ENCODE data around the gene GALNT11.
"Not testable (repeated sequence)": the region's sequence is repeated elsewhere in the genome, so short reads cannot be mapped to it uniquely, and the experiment has no call there.

Gene GALNT11

DNA sequence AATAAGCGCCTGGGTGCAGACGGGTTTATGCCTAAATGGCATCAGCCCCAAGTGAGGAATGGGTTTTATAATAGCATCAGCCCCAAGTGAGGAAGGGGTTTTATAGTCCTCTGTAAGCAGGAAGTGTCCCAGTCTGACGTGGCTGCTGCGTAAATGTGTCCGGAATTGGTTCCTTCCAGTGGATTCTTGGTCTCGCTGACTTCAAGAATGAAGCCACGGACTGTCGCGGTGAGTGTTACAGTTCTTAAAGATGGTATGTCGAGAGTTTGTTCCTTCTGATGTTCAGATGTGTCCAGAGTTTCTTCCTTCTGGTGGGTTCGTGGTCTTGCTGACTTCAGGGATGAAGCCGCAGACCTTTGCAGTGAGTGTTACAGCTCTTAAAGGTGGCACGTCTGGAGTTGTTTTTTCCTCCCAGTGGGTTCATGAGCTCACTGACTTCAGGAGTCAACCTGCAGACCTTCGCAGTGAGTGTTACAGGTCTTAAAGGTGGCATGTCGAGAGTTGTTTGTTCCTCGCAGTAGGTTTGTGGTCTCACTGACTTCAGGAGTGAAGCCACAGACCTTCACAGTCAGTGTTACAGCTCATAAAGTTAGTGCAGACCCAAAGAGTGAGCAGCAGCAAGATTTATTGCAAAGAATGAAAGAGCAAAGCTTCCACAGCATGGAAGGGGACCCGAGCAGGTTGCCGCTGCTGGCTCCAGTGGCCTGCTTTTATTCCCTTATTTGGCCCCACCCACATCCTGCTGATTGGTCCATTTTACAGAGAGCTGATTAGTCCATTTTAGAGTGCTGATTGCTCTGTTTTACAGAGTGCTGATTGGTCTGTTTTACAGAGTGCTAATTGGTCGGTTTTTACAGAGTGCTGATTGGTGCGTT, 2.3 kb downstream of the GALNT11 start:
- in situ Hi-C loops (cut with MboI; ENCODE audit: low sequenced_read_pairs), result not testable (repeated sequence)

DNA sequence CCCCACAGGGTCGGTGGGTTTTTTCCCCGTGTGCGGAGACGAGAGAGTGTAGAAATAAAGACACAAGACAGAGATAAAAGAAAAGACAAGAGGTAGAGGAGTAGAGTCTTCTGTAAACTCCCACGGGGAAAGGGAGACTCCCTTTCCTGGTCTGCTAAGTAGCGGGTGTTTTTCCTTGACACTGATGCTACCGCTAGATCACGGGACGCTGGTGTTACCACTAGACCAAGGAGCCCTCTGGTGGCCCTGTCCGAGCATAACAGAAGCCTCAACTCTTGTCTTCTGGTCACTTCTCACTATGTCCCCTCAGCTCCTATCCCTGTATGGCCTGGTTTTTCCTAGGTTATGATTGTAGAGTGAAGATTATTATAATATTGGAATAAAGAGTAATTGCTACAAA, 4.6 kb downstream of the GALNT11 start:
- in situ Hi-C loops (cut with MboI; ENCODE audit: low sequenced_read_pairs), result not testable (repeated sequence)

DNA sequence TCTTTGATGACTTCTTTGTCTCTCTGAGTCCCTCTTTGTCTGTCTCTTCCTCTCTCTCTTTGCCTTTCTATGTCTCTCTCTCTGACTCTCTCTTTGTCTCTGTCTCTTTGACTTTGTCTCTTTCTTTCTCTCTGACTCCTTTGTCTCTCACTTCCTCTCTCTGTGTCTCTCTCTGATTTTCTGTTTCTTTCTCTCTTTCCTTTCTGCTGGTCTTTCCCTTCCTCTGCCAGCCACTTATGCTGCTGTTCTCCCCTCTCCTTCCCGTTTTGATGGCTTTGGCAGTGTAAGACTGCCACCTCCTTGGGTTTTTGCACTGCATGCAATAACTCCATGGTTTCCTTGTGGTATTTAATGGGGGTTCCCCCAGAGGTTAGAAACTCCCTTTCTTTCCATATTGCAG, 5.2 kb downstream of the GALNT11 start:
- in situ Hi-C loops (cut with MboI; ENCODE audit: low sequenced_read_pairs), result not testable (repeated sequence)

DNA sequence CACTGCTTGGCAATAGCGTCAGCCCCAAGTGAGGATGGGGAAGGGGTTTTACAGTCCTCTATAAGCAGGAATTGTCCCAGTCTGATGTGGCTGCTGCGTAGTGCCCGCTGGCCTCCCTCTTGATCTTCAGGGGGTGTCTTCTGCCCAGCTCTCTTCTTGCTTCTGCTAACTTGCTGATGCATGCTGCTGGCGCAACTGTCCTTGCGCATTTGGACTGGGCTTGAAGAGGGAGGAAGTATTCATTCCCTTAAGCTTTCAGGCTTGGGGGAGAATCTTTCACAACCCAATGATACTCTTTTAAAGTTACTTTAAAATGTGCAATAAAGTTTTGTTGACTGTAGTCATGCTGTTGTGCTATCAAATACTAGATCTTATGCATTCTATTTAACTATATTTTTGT, 10.3 kb downstream of the GALNT11 start:
- in situ Hi-C loops (cut with MboI; ENCODE audit: low sequenced_read_pairs), result no loop called here

DNA sequence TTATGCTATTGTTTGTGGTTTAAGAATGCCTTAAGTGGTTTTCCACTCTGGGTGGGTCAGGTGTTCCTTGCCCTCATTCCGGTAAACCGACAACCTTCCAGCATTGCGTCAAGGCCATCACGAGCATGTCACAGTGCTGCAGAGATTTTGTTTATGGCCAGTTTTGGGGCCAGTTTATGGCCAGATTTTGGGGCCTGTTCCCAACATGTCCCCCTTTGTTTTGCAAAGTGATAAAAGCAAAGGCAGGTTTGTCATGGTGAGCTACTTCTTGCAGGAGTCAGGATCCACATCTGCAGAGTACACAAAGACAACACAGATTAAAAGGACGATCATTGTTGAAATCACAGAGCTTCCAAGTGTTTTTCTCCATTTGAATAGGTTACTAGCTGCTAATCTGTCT, 12.9 kb downstream of the GALNT11 start:
- in situ Hi-C loops (cut with MboI; ENCODE audit: low sequenced_read_pairs), result not testable (repeated sequence)

DNA sequence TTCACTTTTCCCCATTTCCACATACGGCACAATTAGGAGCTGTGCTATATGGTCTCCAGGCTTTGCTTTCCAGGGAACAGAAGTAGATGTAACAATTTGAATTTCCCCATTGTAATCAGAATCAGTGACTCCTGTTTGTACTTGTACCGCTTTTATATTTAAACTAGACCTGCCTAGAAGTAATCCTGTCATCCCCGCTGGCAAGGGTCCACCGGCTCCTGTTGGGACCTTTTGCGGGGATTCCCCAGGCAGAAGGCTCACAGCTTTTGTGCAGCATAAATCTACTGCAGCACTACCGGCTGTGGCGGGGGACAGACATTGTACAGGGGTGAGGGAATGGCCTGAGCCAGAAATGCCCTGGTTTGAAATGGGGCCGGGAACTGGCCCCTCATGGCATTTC, 17.6 kb downstream of the GALNT11 start:
- in situ Hi-C loops (cut with MboI; ENCODE audit: low sequenced_read_pairs), result not testable (repeated sequence)

DNA sequence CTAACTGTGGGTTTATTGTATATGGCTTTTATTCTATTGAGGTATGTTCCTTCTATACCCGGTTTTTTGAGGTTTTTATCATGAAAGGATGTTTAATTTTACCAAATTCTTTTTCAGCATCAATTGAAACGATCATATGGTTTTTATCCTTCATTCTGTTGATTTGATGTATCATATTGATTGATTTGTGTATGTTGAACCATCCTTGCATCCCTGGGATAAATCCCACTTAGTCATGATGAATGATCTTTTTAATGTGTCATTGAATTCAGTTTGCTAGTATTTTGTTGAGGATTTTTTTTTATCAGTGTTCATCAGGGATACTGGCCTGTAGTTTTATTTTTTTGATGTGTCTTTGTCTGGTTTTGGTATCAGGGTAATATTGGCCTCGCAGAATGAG, 19.4 kb downstream of the GALNT11 start:
- in situ Hi-C loops (cut with MboI; ENCODE audit: low sequenced_read_pairs), result not testable (repeated sequence)

DNA sequence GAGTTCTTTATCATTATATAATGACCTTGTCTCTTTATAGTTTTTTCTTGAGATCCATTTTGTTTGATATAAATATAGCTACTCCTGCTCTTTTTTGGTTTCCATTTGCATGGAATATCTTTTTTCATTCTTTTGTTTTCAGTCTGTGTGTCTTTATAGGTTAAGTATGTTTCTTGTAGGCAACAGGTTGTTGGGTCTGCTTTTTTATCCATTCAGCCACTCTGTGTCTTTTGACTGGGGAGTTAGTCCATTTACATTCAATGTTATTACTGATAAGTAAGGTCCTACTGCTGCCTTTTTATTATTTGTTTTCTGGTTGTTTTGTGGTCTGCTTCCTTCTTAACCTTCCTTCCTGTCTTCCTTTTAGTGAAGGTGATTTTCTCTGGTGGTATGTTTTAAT, 21.1 kb downstream of the GALNT11 start:
- in situ Hi-C loops (cut with MboI; ENCODE audit: low sequenced_read_pairs), result no loop called here

DNA sequence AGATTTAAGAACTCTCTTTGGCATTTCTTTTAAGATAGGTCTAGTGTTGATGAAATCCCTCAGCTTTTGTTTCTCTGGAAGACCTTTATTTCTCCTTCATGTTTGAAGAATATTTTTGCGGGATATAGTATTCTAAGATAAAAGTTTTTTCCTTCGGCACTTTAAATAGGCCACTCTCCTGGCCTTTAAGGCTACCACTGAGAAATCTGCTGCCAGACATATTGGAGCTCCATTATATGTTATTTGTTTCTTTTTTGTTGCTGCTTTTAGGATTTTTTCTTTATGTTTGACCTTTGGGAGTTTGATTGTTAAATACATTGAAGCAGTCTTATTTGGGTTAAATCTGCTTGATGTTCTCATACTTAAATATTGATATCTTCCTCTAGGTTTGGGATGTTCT, 22.6 kb downstream of the GALNT11 start:
- in situ Hi-C loops (cut with MboI; ENCODE audit: low sequenced_read_pairs), result no loop called here

DNA sequence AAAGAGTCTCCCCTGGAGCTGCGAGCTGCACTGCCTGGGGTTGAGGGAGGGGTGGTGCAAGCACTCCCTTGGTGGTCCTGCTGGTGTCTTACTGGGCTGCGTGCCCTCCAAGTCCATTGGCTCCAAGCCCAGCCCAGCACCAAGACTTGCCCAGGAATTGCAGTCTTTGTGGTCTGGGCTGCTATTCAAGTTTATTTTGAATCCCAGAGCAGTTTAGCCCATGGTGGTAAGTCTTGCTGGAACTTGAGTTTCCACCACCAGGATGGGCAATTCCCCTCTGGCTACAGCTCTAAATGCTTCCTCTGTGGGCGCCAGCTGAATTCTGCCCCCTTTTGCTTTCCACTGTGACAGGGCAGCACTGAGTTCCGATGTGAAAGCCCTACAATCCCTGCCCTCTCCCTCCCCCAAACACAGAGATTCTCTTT, 25.1 kb downstream of the GALNT11 start:
- in situ Hi-C loops (cut with MboI; ENCODE audit: low sequenced_read_pairs), result no loop called here

DNA sequence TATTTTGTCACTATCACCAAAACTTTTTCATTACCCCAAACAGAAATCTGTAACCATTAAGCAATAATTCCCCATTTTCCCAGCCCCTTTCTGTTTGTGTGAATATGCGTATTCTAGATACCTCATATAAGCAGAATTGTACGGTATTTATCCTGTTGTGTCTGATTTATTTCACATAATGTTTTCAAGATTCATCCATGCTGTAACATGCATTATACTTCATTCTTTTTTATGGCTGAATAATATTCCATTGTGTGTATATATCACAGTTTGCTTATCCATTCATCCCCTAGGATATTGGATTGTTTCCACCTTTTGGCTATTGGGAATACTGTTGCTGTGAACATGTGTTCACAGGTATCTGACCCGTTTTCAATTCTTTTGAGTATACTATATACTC, 26.5 kb downstream of the GALNT11 start:
- in situ Hi-C loops (cut with MboI; ENCODE audit: low sequenced_read_pairs), result no loop called here

DNA sequence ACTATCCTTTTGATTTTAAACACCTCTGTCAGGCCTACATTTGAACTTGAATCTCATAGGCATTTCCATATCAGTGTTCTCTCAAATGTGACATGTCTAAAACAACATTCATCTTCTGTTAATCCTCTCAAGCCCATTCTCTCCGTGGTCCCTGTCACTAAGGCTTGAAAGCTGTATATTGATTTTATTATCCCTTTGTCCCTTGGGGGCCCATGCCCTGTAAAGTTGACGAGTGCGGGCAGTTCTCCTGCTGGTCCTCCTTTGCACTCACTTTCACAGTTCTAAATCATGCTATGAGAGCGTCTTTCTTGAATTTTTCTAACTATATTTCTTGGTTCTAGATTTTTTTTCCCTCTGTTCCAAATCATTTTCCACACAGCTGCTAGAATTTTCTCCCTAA, 27.3 kb downstream of the GALNT11 start:
- in situ Hi-C loops (cut with MboI; ENCODE audit: low sequenced_read_pairs), result no loop called here

DNA sequence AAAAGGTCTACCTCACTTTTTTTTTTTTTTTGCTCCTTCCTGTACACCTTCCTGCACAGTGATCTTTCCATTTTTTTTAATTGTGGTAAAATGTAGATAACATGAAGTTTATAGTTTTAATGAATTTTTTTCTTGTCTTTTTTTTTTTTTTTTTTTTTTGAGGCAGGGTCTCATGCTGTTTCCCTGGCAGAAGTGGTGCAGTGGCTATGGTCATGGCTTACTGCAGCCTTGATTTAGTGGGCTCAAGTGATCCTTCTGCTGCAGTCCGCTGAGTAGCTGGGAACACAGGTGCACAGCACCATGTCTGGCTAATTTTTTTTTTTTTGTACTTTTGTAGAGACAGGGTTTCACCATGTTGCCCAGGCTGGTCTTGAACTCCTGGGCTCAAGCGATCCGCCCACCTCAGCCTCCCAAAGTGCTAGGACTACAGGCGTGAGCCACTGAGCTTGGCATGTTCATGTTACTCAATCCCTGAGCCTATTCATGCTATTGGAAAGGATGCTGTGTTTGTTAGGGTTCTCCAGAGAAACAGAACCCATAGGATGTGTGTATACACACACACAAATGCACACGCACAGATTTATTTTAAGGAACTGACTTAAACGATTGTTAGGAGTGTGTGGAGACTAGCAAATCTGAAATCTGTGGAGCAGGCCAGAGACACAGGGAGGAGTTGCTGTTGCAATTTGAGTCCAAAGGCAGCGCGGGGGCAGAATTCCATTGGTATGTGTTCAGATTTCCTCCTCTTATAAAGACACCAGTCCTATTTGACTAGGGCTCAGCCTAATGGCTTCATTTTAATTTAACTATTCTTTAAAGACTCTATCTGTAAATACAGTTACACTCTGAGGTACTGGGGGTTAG, 29.1 kb downstream of the GALNT11 start:
- in situ Hi-C loops (cut with MboI; ENCODE audit: low sequenced_read_pairs), result no loop called here

DNA sequence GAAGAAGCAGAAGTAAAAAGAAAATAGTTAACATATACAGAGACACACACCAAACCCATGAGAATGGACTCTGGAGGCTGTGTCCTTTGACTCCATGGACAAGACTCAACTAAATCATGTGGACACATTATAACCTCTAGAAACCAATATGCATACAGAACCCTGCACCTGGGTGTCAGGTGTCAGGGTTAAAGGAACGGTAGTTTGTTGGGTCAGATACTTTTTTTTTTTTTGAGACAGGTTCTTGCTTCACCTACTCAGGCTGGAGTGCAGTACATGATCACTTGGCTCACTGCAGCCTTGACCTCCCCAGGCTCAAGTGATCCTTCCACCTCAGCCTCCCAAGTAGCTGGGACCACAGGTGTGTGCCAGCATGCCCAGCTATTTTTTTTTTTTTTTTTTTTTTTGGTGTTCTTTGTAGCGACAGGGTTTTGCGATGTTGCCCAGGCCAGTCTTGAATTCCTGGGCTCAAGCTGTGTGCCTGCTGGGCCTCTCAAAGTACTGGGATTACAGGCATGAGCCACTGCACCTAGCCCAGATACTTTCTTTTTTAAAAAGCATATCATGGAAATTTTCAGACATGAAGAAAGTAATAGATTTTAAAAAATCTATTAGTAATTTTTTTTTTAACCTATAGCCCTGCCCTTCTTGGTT, 31.3 kb downstream of the GALNT11 start:
- in situ Hi-C loops (cut with MboI; ENCODE audit: low sequenced_read_pairs), result no loop called here

DNA sequence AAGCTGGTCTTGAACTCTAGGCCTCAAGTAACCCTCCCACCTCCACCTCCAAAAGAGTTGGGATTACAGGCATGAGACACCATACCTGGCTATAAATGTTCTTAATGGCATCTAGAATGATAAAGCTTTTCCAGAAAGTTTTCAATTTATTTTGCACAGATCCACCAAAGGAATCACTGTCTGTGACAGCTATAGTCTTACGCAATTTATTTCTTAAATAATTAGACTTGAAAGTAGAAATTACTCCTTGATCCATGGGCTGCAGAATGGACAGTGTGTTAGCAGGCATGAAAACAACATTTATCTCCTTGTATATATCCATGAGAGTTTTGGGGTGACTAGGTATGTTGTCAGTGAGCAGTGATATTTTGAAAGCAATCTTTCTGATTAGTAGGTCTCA, 33.8 kb downstream of the GALNT11 start:
- in situ Hi-C loops (cut with MboI; ENCODE audit: low sequenced_read_pairs), result no loop called here

DNA sequence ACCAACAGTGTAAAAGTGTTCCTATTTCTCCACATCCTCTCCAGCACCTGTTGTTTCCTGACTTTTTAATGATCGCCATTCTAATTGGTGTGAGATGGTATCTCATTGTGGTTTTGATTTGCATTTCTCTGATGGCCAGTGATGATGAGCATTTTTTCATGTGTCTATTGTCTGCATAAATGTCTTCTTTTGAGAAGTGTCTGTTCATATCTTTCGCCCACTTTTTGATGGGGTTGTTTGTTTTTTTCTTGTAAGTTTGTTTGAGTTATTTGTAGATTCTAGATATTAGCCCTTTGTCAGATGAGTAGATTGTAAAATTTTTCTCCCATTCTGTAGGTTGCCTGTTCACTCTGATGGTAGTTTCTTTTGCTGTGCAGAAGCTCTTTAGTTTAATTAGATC, 35.6 kb downstream of the GALNT11 start:
- in situ Hi-C loops (cut with MboI; ENCODE audit: low sequenced_read_pairs), result not testable (repeated sequence)

DNA sequence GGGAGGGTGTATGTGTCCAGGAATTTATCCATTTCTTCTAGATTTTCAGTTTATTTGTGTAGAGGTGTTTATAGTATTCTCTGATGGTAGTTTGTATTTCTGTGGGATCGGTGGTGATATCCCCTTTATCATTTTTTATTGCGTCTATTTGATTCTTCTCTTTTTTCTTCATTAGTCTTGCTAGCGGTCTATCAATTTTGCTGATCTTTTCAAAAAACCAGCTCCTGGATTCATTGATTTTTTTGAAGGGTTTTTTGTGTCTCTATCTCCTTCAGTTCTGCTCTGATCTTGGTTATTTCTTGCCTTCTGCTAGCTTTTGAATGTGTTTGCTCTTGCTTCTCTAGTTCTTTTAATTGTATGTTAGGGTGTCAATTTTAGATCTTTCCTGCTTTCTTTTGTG, 37.7 kb downstream of the GALNT11 start:
- in situ Hi-C loops (cut with MboI; ENCODE audit: low sequenced_read_pairs), result not testable (repeated sequence)

DNA sequence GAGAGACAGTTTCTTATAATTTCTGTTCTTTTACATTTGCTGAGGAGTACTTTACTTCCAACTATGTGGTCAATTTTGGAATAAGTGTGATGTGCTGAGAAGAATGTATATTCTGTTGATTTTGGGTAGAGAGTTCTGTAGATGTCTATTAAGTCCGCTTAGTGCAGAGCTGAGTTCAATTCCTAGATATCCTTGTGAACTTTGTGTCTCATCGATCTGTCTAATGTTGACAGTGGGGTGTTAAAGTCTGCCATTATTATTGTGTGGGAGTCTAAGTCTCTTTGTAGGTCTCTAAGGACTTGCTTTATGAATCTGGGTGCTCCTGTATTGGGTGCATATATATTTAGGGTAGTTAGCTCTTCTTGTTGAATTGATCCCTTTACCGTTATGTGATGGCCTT, 38.3 kb downstream of the GALNT11 start:
- in situ Hi-C loops (cut with MboI; ENCODE audit: low sequenced_read_pairs), result not testable (repeated sequence)

DNA sequence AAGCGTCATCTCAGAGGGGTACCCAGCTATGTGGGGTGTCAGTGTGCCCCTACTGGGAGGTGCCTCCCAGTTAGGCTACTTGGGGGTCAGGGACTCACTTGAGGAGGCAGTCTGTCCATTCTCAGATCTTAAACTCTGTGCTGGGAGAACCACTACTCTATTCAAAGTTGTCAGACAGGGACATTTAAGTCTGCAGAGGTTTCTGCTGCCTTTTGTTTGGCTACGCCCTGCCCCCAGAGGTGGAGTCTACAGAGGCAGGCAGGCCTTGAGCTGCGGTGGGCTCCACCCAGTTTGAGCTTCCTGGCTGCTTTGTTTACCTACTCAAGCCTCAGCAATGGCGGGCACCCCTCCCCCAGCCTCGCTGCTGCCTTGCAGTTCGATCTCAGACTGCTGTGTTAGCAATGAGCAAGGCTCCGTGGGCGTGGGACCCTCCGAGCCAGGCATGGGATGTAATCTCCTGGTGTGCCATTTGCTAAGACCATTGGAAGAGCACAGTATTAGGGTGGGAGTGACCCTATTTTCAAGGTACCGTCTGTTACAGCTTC, 40.4 kb downstream of the GALNT11 start:
- in situ Hi-C loops (cut with MboI; ENCODE audit: low sequenced_read_pairs), result not testable (repeated sequence)

DNA sequence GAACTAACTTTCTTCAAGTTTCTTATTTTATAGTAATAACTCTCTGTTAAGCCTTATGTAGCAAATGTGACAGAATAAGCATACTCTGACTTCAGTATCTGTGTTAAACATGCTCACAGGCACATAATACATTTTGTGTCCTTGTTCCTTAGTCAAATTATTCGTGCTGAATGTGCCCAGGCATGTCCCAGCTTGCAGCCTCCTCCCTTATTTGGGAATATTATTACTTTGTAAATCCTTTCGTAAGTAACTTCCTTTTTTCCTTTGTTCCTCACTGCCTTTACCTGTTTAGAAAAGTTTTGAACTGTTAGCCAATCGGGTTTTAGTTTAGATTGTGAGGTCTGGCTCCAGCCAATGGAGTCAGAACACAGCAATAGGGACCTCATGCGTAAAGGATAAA, 46.9 kb downstream of the GALNT11 start:
- in situ Hi-C loops (cut with MboI; ENCODE audit: low sequenced_read_pairs), result no loop called here

DNA sequence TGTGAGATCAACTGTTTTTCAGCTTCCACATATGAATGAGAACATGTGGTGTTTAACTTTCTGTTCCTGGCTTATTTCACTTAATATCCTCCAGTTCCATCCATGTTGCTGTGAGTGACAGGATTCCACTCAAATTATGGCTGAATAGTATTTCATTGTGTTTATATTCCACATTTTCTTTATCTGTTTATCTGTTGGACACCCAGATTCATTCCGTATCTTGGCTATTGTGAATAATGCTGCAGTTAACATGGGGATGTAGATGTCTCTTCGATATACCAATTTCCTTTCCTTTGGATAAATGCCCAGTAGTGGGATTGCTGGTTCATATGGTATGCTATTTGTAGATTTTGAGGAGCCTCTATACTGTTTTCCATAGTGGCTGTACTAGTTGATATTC, 47.9 kb downstream of the GALNT11 start:
- in situ Hi-C loops (cut with MboI; ENCODE audit: low sequenced_read_pairs), result no loop called here

Data from HL-60/S4 treated with phorbol 12-myristate 13-acetate at 8.2 ng/mL for 4 days and 3 days (cell line).